Measurements from ENCODE around the gene MAP3K4.

Gene MAP3K4

GRCh38 chr6:160987265-160987664, 4.3 kb upstream of the MAP3K4 start:
- peaks cover 15% of the 10 kb centered on the region for H3K9me3 ChIP-seq (ENCODE audit: control insufficient read depth, low read length)
- WGBS, 2 experiments (ENCODE audit: insufficient coverage in 2 of 2) = 94% methylated on average over 2 of the region's 3 CpGs; no CpG with 5 or more reads in 1 of the 2 experiments
- no peak overlapping the region for H3K4me3 ChIP-seq (ENCODE audit: extremely low read depth, insufficient read depth, low read length, poor library complexity, severe bottlenecking)
- H3K36me3 ChIP-seq (ENCODE audit: control insufficient read depth, insufficient read depth, low read length) = no peaks in the 10 kb centered on the region
- no peaks in the 10 kb centered on the region for H3K4me1 ChIP-seq (ENCODE audit: control insufficient read depth, insufficient read depth, low read length, poor library complexity, severe bottlenecking)
- no peak overlapping the region for H3K27ac ChIP-seq (ENCODE audit: low read depth, low read length, severe bottlenecking)

DNA sequence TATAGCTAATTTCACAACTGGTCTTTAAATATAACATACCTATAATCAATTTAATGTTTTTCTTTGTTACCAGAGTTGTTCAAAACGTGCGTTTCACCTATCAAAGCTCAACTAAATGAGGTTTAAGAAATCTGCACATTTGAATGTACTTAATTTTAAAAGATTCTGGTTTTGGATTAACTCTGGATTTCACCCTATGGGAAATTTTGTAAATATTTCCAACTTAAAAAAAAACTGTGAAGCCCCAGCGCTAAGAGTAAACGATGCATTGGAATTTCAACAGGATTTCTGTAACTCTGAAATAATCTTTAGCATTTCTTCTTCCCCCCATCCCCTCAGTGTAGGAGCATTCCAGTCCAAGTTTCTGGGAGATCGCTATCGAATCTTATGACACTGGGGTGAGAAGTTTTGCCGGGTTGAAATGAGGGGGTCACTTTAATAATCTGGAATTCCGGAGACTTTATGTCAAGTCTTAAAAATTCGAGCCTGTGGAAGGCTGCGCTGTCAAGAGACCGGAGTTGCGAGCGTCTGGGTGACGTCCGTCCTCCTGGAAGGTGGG, 643 bp upstream of the MAP3K4 start:
- peak overlapping the region; percentile 91 for H3K27ac ChIP-seq (ENCODE audit: low read depth, low read length, severe bottlenecking)
- H3K36me3 ChIP-seq (ENCODE audit: control insufficient read depth, insufficient read depth, low read length) = no peaks in the 10 kb centered on the region
- peak overlapping the region; percentile 90 for H3K4me3 ChIP-seq (ENCODE audit: extremely low read depth, insufficient read depth, low read length, poor library complexity, severe bottlenecking)
- no peaks in the 10 kb centered on the region for H3K9me3 ChIP-seq (ENCODE audit: control insufficient read depth, low read length)
- WGBS, 2 experiments (ENCODE audit: insufficient coverage in 2 of 2) = 1 to 4% methylated on average over 11 of the region's 15 CpGs
- H3K4me1 ChIP-seq (ENCODE audit: control insufficient read depth, insufficient read depth, low read length, poor library complexity, severe bottlenecking) = no peaks in the 10 kb centered on the region

- H3K9me3 ChIP-seq (ENCODE audit: control insufficient read depth, low read length) = no peaks in the 10 kb centered on the region
- 0% methylated on average over 40 to 43 of the region's 47 CpGs for WGBS, 2 experiments (ENCODE audit: insufficient coverage in 2 of 2)
- no peaks in the 10 kb centered on the region for H3K36me3 ChIP-seq (ENCODE audit: control insufficient read depth, insufficient read depth, low read length)
- H3K4me1 ChIP-seq (ENCODE audit: control insufficient read depth, insufficient read depth, low read length, poor library complexity, severe bottlenecking) = no peaks in the 10 kb centered on the region
- peak overlapping the region; percentile 90 for H3K4me3 ChIP-seq (ENCODE audit: extremely low read depth, insufficient read depth, low read length, poor library complexity, severe bottlenecking)
- H3K27ac ChIP-seq (ENCODE audit: low read depth, low read length, severe bottlenecking) = peak overlapping the region; percentile 91
Observed at GRCh38 chr6:160992061-160992979, 751 bp downstream of the MAP3K4 start.

- Histone ChIP-seq H3K9me3 (ENCODE audit: control insufficient read depth, low read length) (no peaks in the 10 kb centered on the region), H3K36me3 (ENCODE audit: control insufficient read depth, insufficient read depth, low read length) (no peaks in the 10 kb centered on the region), H3K4me1 (ENCODE audit: control insufficient read depth, insufficient read depth, low read length, poor library complexity, severe bottlenecking) (no peaks in the 10 kb centered on the region), H3K27ac (ENCODE audit: low read depth, low read length, severe bottlenecking) (no peak overlapping the region), H3K4me3 (ENCODE audit: extremely low read depth, insufficient read depth, low read length, poor library complexity, severe bottlenecking) (peak overlapping the region; percentile 90)
Observed at GRCh38 chr6:160992980-160993314, 1.4 kb downstream of the MAP3K4 start.

- H3K9me3 ChIP-seq (ENCODE audit: control insufficient read depth, low read length) = no peaks in the 10 kb centered on the region
- WGBS, 2 experiments (ENCODE audit: insufficient coverage in 2 of 2) = 100% methylated on average over 1 of the region's 1 CpG
- H3K4me1 ChIP-seq (ENCODE audit: control insufficient read depth, insufficient read depth, low read length, poor library complexity, severe bottlenecking) = no peaks in the 10 kb centered on the region
- H3K4me3 ChIP-seq (ENCODE audit: extremely low read depth, insufficient read depth, low read length, poor library complexity, severe bottlenecking) = no peak overlapping the region
- H3K27ac ChIP-seq (ENCODE audit: low read depth, low read length, severe bottlenecking) = no peak overlapping the region
- H3K36me3 ChIP-seq (ENCODE audit: control insufficient read depth, insufficient read depth, low read length) = no peaks in the 10 kb centered on the region
Observed at GRCh38 chr6:160995271-160995670, 3.7 kb downstream of the MAP3K4 start.

DNA sequence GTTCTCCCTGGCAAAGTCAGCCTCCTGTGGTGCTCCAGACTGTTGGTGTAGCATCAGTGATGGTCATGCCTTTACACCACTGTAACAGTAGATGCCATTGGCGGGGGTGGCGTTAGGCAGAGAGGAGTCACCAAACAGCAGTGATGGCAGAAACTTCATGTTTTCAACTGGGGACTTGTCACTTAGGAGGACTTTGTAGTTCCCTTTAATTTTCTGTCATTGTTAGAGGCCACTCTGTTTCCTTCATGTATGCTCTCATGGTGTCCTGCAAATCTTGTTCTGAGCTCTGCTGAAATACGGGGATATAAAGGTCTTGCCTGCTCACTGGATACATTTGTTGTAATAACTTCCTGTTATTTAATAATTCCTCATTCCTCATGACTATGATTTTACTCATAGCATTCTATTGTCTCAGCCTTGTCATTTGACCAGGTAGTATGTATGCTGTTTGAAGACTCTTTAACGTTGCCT, 4.6 kb downstream of the MAP3K4 start:
- H3K4me1 ChIP-seq (ENCODE audit: control insufficient read depth, insufficient read depth, low read length, poor library complexity, severe bottlenecking) = no peaks in the 10 kb centered on the region
- 90 to 96% methylated on average over 2 to 3 of the region's 4 CpGs for WGBS, 2 experiments (ENCODE audit: insufficient coverage in 2 of 2)
- H3K36me3 ChIP-seq (ENCODE audit: control insufficient read depth, insufficient read depth, low read length) = no peaks in the 10 kb centered on the region
- H3K27ac ChIP-seq (ENCODE audit: low read depth, low read length, severe bottlenecking) = no peak overlapping the region
- H3K4me3 ChIP-seq (ENCODE audit: extremely low read depth, insufficient read depth, low read length, poor library complexity, severe bottlenecking) = no peak overlapping the region
- no peaks in the 10 kb centered on the region for H3K9me3 ChIP-seq (ENCODE audit: control insufficient read depth, low read length)

GRCh38 chr6:160998217-160998616, 6.6 kb downstream of the MAP3K4 start:
- no CpG with 5 or more reads among the region's 3 CpGs for WGBS, 2 experiments (ENCODE audit: insufficient coverage in 2 of 2)
- H3K4me1 ChIP-seq (ENCODE audit: control insufficient read depth, insufficient read depth, low read length, poor library complexity, severe bottlenecking) = no peaks in the 10 kb centered on the region
- H3K27ac ChIP-seq (ENCODE audit: low read depth, low read length, severe bottlenecking) = no peak overlapping the region
- no peaks in the 10 kb centered on the region for H3K36me3 ChIP-seq (ENCODE audit: control insufficient read depth, insufficient read depth, low read length)
- H3K9me3 ChIP-seq (ENCODE audit: control insufficient read depth, low read length) = no peaks in the 10 kb centered on the region
- no peak overlapping the region for H3K4me3 ChIP-seq (ENCODE audit: extremely low read depth, insufficient read depth, low read length, poor library complexity, severe bottlenecking)

GRCh38 chr6:160998766-160999165, 7.2 kb downstream of the MAP3K4 start:
- H3K27ac ChIP-seq (ENCODE audit: low read depth, low read length, severe bottlenecking) = no peak overlapping the region
- H3K4me3 ChIP-seq (ENCODE audit: extremely low read depth, insufficient read depth, low read length, poor library complexity, severe bottlenecking) = no peak overlapping the region
- WGBS, 2 experiments (ENCODE audit: insufficient coverage in 2 of 2) = 90% methylated on average over 2 of the region's 4 CpGs; no CpG with 5 or more reads in 1 of the 2 experiments
- H3K4me1 ChIP-seq (ENCODE audit: control insufficient read depth, insufficient read depth, low read length, poor library complexity, severe bottlenecking) = no peaks in the 10 kb centered on the region
- no peaks in the 10 kb centered on the region for H3K36me3 ChIP-seq (ENCODE audit: control insufficient read depth, insufficient read depth, low read length)
- no peaks in the 10 kb centered on the region for H3K9me3 ChIP-seq (ENCODE audit: control insufficient read depth, low read length)

DNA sequence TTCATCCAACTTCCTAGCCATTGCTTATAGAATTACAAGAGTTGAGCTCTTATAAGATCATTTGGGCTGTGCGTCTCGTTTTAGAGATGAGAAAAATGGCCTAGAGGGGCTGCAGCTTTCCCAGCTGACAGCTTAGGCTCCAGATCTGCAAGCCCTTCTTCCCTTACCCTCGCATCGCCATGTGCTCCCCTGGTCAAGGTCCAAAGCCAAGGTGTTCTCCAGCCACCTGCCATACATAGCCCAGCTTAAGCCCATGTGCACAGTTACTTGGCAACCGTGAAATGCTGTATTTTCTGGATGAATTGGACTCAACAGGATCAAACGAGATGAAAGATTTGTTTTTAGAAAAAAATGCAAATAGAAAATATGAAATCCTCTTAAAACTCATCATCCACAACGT, 7.9 kb downstream of the MAP3K4 start:
- Histone ChIP-seq H3K4me1 (ENCODE audit: control insufficient read depth, insufficient read depth, low read length, poor library complexity, severe bottlenecking) (no peaks in the 10 kb centered on the region), H3K36me3 (ENCODE audit: control insufficient read depth, insufficient read depth, low read length) (no peaks in the 10 kb centered on the region), H3K9me3 (ENCODE audit: control insufficient read depth, low read length) (no peaks in the 10 kb centered on the region), H3K4me3 (ENCODE audit: extremely low read depth, insufficient read depth, low read length, poor library complexity, severe bottlenecking) (no peak overlapping the region), H3K27ac (ENCODE audit: low read depth, low read length, severe bottlenecking) (no peak overlapping the region)
- WGBS, 2 experiments (ENCODE audit: insufficient coverage in 2 of 2) = 90 to 100% methylated on average over 2 to 3 of the region's 7 CpGs

DNA sequence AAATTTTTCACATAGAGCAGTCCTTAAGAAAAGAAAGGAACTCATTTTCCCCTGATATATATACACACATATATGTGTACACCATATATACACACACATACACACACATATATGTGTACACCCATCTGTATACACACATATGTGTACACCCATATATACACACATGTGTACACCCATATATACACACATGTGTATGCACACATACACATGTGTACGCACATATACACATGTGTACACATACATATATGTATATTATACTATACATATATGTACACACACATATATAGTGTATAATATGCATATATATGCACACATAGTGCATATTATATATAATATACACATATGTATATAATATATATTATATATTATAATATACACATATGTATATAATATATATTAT, 9.1 kb downstream of the MAP3K4 start:
- no peak overlapping the region for H3K4me3 ChIP-seq (ENCODE audit: extremely low read depth, insufficient read depth, low read length, poor library complexity, severe bottlenecking)
- H3K27ac ChIP-seq (ENCODE audit: low read depth, low read length, severe bottlenecking) = no peak overlapping the region
- no CpG with 5 or more reads among the region's 1 CpG for WGBS, 2 experiments (ENCODE audit: insufficient coverage in 2 of 2)
- H3K36me3 ChIP-seq (ENCODE audit: control insufficient read depth, insufficient read depth, low read length) = no peaks in the 10 kb centered on the region
- no peaks in the 10 kb centered on the region for H3K4me1 ChIP-seq (ENCODE audit: control insufficient read depth, insufficient read depth, low read length, poor library complexity, severe bottlenecking)
- H3K9me3 ChIP-seq (ENCODE audit: control insufficient read depth, low read length) = no peaks in the 10 kb centered on the region

DNA sequence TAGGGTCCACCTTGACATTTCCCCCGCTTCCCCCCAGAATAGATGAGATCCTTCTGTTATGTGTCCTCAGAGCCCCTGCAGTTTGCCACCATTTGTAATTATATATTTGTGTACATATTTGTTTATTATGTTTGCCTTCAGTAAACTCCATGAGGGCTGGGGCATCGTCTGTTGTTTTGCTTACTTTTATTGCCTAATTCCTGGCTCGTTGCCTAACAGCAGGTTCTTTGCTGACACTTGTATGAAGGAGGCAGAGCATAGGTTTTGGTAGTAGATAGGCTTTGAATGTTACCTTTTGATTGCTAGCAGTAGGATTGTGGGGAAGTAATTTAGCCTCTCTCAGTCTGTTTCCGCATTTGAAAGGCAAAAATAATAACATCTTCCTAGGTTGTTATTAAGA, 9.9 kb downstream of the MAP3K4 start:
- no peaks in the 10 kb centered on the region for H3K36me3 ChIP-seq (ENCODE audit: control insufficient read depth, insufficient read depth, low read length)
- H3K4me3 ChIP-seq (ENCODE audit: extremely low read depth, insufficient read depth, low read length, poor library complexity, severe bottlenecking) = no peak overlapping the region
- H3K9me3 ChIP-seq (ENCODE audit: control insufficient read depth, low read length) = no peaks in the 10 kb centered on the region
- no peaks in the 10 kb centered on the region for H3K4me1 ChIP-seq (ENCODE audit: control insufficient read depth, insufficient read depth, low read length, poor library complexity, severe bottlenecking)
- WGBS, 2 experiments (ENCODE audit: insufficient coverage in 2 of 2) = 40 to 45% methylated on average over 2 of the region's 4 CpGs
- H3K27ac ChIP-seq (ENCODE audit: low read depth, low read length, severe bottlenecking) = no peak overlapping the region

Data from mesodermal cell (in vitro differentiated cells).